Measurements from ENCODE around the gene SLC35B3. TPM values are rescaled to one million over a fixed set of nuclear protein-coding genes. Genes with fewer than 3 reads are reported as not detected.
A peak's percentile ranks its signal among the peaks of the same experiment; 100 is the strongest.

Gene SLC35B3
- total and polyA plus RNA-seq, 9 of the 15 experiments (the other 6 are each of a cell fraction or from before 2014, with no cell fraction given), result 7.6 to 19.1 (median 11.3) TPM

- TF ChIP-seq ZBTB11 (CRISPR knock-in tag; IDR thresholded peaks at IDR 0.05) (peak in 2 of 3 experiments; percentile 5 to 90; a peak in 2 of 6 replicates), ATF7 (IDR thresholded peaks at IDR 0.05) (peak; percentile 77; the same call in 1 of the 2 replicates), MTA1 (IDR thresholded peaks at IDR 0.05; ENCODE audit: borderline replicate concordance) (0 out of 2 replicates have a peak, but pooled peaks have one; percentile 17), MTF1 (CRISPR knock-in tag; IDR thresholded peaks at IDR 0.05; ENCODE audit: borderline replicate concordance) (no peak), ZNF655 (CRISPR knock-in tag; IDR thresholded peaks at IDR 0.05) (no peak), ZC3H8 (IDR thresholded peaks at IDR 0.05) (no peak), ATF6 (CRISPR knock-in tag; IDR thresholded peaks at IDR 0.05) (no peak), KAT7 (CRISPR knock-in tag; IDR thresholded peaks at IDR 0.05; ENCODE audit: borderline replicate concordance) (no peak), HLTF (IDR thresholded peaks at IDR 0.05) (no peak; the same call in 1 of the 2 replicates), ZNF76 (CRISPR knock-in tag; IDR thresholded peaks at IDR 0.05; ENCODE audit: borderline replicate concordance) (no peak), ZBTB9 (CRISPR knock-in tag; IDR thresholded peaks at IDR 0.05) (peak; percentile 60), NR2C1 (IDR thresholded peaks at IDR 0.05) (no peak), NR2C1 (tag; IDR thresholded peaks at IDR 0.05) (0 out of 2 replicates have a peak, but pooled peaks have one; percentile 30), ARNT (IDR thresholded peaks at IDR 0.05) (no peak), HNRNPUL1 (IDR thresholded peaks at IDR 0.05; ENCODE audit: low read length) (no peak), ID3 (CRISPR knock-in tag; IDR thresholded peaks at IDR 0.05) (no peak), ID3 (tag; IDR thresholded peaks at IDR 0.05) (no peak), ZBTB8A (IDR thresholded peaks at IDR 0.05; ENCODE audit: partially characterized antibody) (no peak)
Measured at GRCh38 chr6:8435093-8435844, at the start of gene SLC35B3 (continued).

Measured in K562 (cell line).